ENCODE measurements around the gene SULT2B1.

- TF ChIP-seq REST (IDR thresholded peaks at IDR 0.05) (no peak), CTCF (IDR thresholded peaks at IDR 0.05) (no peak), POLR2A (IDR thresholded peaks at IDR 0.05; ENCODE audit: low read length) (no peak; the same call in 1 of the 2 replicates), RCOR1 (IDR thresholded peaks at IDR 0.05; ENCODE audit: low read depth, low read length) (no peak), MAX (IDR thresholded peaks at IDR 0.05) (no peak), CHD2 (IDR thresholded peaks at IDR 0.05; ENCODE audit: low read length, partially characterized antibody) (no peak), KDM1A (IDR thresholded peaks at IDR 0.05; ENCODE audit: low read depth) (no peak), MAFK (IDR thresholded peaks at IDR 0.05; ENCODE audit: partially characterized antibody) (no peak), MAZ (IDR thresholded peaks at IDR 0.05; ENCODE audit: borderline replicate concordance, low read depth, low read length) (no peak), RAD21 (conservative IDR thresholded peaks at IDR 0.05 in 1 of 2, IDR thresholded peaks at IDR 0.05 in 1 of 2) (no peak), EP300 (IDR thresholded peaks at IDR 0.05) (no peak), ELK1 (IDR thresholded peaks at IDR 0.05; ENCODE audit: low read depth, low read length) (no peak)
Observed at GRCh38 chr19:48629297-48629598, 77.3 kb downstream of the SULT2B1 start.

Measured in A549 (cell line).